HK-2 (cell line): ENCODE data around the gene ST3GAL2.
A peak's percentile ranks its signal among the peaks of the same experiment; 100 is the strongest.

ENCODE experiments used
- DNase-seq: peaks from one replicate; pipeline ENCODE4 v3.0.0-alpha.2; 2018; ENCODE audit not compliant: unreplicated experiment

The ST3GAL2 gene

DNA sequence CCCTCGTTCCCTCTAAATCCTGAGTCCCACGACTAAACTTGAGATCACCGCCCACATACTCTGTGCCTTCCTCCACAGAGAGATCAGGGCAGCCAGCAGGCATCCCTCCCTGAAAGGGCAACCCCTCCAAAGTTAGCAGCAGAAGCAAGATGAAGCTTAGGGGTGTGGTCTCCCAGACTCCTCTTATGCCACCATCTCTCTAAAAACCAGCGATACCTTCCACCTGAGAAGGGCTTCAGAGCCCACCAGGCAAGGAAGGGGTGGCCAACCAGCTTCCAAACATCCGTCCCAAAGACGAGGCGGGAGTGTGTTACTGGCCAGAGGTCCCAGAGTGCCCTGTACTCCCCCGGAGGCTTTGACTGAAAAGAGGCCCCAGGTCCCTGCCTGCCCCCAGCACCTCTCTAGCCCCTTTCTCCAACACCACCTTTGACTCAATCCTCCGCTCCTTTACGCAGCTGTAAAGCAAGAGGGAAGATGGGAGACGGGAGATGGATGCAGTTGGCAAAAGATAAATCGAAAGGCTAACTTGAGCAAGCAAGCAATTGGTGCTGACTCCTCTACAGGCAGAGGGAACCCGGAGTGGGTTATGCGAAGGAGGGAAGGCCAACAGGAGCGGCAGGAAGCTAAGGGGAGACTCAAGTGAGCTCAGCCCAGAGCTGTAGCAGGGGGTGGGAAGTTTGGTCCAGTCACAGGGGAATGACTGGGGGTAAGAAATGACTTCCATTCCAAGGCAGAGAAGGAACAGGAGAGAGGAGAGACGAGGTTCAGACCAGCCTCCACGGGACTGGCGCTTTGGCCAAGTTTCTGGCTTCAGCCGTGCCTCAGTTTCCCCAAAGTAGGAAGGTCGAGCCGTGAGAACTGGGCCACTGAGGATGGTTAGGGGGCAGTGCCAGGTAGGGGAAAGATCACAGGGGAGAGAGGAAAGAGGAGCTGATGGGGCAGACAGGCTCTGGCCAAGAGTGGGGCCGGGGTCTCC is 1.0 kb downstream of the ST3GAL2 start:
- DNase-seq = peak; percentile 55

GRCh38 chr16:70437017-70437581 is 1.8 kb downstream of the ST3GAL2 start:
- no peak for DNase-seq

- DNase-seq = no peak
These were observed 4.2 kb downstream of the ST3GAL2 start for GRCh38 chr16:70434484-70435260.

- DNase-seq = no peak
These were observed 5.3 kb downstream of the ST3GAL2 start for GRCh38 chr16:70433458-70434103.

DNA sequence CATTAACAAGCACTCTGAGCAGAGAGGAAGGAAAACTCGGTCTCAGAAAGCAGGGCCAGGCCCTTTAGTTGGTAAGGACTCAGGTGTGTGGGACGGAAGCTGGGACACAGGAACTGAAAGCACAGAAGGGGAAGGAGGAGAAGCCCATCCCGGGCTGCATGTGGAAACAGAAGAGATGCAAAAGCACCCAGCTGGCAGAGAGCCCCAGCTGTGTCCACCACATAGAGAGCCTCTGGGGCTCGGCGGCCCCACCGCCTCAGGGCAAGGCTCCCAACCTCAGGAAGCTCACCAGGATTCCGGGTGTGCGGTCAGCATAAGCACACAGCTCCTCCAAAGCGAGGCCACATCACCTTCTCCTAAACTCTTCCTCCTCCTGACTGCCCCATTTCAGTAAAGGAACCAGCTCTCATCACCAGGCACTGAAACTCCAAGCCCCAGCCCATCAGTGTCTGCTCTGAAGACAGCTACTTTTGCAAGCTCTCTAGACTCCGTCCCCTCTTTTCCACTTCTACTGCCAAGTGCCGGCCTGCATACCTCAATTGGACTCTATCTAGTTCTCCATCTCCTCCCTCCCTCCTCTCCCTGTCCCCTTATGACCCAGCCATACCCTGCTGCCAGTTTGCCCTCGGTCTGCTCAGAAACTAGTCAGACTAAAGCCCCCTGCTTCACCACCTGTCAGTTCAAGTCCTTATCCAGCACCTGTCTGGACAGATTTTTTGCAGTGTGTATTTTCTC is 6.0 kb downstream of the ST3GAL2 start:
- DNase-seq = no peak

DNA sequence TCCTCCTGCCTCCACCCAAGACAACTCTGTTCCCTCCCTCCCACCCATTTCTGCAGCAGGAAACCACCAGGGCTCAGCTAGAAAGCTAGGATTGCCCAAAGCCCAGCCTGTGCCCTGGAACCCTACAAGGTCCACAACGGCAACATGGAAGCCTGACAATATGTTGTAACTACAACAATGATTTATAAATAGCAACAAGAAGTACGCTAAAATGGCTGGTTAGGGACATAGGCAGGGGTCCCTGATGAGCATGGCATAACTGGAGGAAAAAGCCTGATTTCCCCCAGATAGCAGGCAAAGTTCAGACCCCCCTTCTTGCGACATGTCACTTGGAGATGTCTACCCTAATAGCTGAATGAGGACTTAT is 6.6 kb downstream of the ST3GAL2 start:
- DNase-seq = no peak

DNA sequence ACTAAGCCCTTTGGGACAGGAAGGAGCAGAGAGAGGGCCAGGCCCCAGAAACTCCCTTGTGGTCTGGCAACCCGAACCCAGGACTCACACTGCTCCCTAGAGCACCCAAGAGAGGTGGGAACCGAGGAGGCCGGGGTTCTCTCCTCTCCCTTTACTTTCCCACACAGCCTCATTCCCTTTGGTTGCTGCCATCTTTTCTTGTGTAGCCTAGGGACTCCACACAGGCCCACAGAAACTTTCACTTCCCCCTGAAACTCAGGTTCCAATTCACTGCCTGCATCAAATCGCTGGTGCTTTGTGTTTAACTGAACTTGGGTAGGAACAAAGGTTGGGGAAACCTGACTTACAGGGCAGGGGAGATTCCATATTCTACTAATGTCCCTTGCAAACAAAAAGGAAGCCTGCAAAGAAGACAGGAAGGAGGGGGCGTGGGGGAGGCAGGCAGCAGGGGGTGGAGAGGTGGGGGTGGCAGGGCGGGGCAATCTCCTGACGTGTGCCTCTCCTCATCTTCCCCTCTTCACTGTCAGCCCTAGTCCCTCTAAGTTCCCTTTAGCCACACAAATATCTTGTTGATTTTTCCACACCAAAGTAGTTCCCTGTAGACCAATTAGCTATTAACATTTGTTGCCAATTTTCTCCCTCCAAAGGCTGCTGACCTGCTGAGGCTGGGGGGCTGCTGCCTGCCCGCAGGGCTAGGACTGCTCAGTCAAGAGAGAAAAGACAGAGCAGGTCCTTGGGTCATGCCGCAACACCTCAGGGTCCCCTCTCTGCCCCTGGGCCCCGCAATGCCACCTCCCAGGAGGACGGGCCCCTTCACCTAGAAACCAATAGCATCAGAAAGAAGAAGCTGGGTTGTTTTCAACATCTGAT is 8.0 kb downstream of the ST3GAL2 start:
- DNase-seq = peak; percentile 46

DNA sequence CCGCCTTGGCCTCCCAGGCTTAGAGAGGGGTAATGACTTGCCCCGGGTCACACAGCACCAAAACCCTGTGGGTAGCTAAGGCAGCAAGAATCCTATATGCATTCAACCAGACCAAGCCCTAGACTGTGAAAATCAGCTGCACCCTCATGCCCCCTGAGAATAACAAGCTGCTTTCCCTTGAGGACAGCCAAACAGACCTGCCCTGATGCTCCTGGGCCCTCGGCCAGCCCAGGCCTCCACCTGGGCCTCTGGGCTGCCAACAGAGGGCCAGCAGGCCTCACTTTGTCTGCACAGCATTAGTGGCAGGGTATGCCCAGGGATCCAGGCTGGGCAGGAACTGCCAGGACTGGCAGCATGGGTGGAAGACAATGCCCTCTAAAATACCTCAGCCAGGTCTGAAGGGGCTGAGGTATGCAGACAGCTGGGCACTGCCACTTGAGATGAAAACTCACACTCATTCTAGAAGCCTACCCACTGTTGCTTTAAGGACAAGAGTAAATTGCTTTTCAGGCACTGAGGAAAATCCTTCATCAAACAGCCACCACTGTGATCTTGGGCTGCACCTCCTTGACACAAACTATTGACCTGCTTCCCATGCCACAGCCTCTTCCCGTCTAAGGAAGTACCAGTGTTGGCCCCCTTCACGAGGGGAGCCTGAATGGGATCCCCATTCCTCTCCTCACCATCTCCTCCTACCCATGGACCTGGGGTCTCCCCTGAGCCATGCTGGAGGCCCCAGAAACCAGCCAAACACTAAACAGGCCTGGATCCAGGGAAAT is 8.8 kb downstream of the ST3GAL2 start:
- DNase-seq = no peak

- DNase-seq = peak; percentile 97
These were observed 10.5 kb downstream of the ST3GAL2 start for GRCh38 chr16:70428178-70428998.

DNA sequence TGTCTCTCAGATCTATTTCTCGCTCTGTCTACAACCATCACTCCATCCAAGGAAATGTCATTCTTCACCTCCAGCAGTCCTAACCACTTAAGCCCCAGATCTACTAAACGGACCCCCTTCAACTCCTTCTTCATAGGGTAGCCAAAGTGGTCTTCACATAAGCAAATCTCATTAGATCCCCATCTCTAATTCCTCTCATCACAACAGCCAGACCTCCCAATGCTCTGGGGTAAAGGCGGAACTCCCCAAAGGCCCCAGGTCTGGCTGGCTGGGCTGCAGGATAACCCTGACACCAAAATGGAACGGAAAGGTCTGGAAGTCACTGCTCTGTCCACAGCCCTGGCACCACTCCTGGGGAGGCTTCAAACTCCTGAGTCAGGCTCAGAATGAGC is 11.1 kb downstream of the ST3GAL2 start:
- DNase-seq = no peak

GRCh38 chr16:70422543-70422942 is 16.4 kb downstream of the ST3GAL2 start:
- DNase-seq = no peak

DNA sequence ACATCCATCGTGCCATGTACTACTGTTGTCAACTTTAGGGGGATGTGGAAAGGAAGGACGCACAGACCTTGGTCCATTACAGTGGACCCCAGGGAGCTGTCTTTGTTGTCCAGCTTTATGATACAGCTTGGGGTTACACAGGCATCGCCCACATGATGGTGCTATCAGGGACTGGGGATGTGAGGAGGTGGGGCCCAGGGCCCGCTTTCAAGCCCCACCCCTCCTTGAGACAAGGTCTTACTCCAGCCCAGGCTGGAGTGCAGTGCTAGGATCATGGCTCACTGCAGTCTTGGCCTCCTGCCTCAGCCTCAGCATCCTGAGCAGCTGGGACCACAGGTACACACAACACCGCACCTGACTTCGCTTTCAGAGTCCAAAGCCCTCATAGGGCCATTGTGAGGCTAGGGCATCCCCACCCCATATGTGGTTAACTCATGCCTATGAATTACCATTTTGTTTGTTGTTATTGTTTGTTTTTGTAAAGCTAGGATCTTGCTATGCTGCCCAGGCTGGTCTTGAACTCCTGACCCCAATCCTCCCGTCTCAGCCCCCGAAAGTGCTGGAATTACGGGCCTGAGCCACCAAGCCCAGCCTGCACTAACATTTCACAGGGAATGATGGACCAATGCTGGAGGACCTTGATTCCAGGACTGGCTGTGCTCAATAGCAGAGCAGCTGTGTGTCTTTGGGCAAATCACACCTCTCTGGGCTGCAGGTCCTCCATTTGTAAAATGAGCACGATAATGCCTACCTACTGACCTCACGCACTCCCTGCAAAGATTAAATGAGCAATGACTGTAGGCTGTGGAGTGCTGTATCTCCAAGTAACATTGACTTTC is 17.2 kb downstream of the ST3GAL2 start:
- DNase-seq = no peak

DNA sequence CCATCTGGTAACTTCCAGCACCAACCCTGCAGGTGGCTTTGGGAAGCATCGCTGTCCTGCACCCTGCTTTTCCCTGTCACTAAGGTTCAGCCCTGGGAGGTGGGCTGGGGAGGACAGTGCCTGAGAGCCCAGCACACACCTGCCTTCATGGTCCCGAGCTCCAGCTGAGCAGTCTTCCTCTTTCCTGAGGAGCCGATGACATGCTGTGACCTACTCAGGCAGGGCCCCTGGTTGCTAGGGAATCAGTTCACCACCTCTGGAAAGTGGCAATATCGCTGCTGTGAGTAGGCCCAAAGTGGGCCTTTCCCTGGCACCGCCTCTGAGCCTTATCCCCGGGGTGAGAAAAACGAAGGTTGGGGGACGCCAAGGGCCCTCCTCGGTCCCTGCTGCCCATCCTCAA is 17.9 kb downstream of the ST3GAL2 start:
- DNase-seq = no peak

- no peak for DNase-seq
These were observed 19.2 kb downstream of the ST3GAL2 start for GRCh38 chr16:70419384-70420327.

DNA sequence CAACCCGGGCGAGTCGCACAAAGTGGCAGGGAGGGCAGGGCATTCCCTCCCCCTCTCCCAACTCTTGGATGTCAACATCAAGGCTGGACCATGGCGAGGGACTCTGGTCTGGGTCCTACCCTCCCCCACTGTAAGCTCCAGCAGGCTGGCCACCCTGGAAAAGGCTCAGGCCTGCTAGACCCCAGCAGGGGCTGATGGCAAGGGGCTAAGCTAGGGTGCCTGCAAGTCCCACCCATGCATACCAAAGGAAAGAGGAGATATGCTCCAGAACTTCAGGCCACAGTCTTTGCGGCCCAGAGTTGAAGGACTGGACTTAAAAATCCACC is 19.9 kb downstream of the ST3GAL2 start:
- no peak for DNase-seq

GRCh38 chr16:70418274-70418992 is 20.5 kb downstream of the ST3GAL2 start:
- DNase-seq = no peak
